HG02938 (cell line): Measurements from ENCODE around the gene DNAJC28.

Experiments
- ATAC-seq: cut with Tn5 transposase; IDR thresholded peaks from one replicate; pipeline ENCODE4 v1.9.1; 2021; ENCODE audit warnings: mild to moderate bottlenecking, moderate library complexity; ENCODE audit not compliant: unreplicated experiment

Gene DNAJC28

DNA sequence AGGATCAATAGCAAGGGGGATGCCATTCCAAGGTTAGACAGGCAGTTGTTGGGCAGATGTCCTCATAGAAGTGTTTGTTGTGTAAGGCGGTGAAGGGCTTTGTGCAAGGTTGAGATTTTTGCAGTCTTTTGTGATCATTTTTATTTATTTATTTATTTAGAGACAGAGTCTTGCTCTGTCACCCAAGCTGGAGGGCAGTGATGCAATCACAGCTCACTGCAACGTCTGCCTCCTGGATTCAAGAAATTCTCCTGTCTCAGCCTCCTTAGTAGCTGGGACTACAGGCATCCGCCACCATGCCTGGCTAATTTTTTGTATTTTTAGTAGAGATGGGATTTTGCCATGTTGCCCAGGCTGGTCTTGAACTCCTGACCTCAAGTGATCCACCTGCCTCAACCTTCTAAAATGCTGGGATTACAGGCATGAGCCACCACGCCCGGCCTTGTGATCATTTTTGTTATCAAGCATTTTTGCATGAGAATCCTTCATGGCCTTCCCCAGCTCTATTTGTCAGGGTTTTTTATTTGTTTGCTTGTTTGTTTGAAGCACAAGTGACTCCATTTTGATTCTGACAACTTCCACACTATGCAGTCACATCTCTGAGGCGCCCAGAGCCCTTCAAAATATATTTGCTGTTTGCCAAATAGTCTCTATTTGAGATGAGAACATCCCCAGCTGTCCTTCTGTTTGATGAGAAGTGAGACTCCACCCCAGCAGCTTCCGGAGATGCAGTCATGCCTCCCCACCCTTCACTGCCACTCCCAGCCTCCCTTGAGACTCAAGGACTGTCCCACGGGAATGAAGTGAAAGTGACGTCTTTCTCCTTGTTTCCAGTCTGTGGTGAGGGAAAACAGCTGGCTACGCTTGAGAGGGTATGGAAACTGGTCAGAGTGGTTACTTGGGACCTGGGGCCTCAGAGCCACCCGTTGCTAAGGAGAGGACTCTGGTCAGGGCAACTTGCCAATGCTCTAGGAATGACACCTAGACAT is 49.7 kb downstream of the DNAJC28 start:
- ATAC-seq, result no peak
